GM12875 (cell line): ENCODE measurements around the gene MRPS18A.
"Not testable (repeated sequence)": the region's sequence is repeated elsewhere in the genome, so short reads cannot be mapped to it uniquely, and the experiment has no call there.

Experiments
- H3K4me3 ChIP-seq: one replicate; pipeline ENCODE4 v1.5.1; 2011; ENCODE audit warnings: low read depth, low read length, control low read depth
- CTCF ChIP-seq: IDR thresholded peaks from 2 replicates; pipeline ENCODE4 v1.5.1; 2011; ENCODE audit warnings: low read depth, mild to moderate bottlenecking, control low read depth, inconsistent platforms, low read length, moderate library complexity, borderline replicate concordance; ENCODE audit not compliant: insufficient read depth

MRPS18A gene

GRCh38 chr6:43658161-43658560, 29.4 kb downstream of the MRPS18A start:
- H3K4me3 ChIP-seq: no peak overlapping the region
- no peak for TF ChIP-seq CTCF

GRCh38 chr6:43657221-43657802, 30.3 kb downstream of the MRPS18A start:
- H3K4me3 ChIP-seq: no peak overlapping the region
- TF ChIP-seq CTCF: no peak

- H3K4me3 ChIP-seq: not testable (repeated sequence)
These were observed 34.8 kb downstream of the MRPS18A start for GRCh38 chr6:43652822-43653221.

GRCh38 chr6:43648248-43648647, 39.3 kb downstream of the MRPS18A start:
- TF ChIP-seq CTCF: no peak
- H3K4me3 ChIP-seq: no peak overlapping the region

- no peak overlapping the region for H3K4me3 ChIP-seq
- TF ChIP-seq CTCF: no peak
These were observed 40.0 kb downstream of the MRPS18A start for GRCh38 chr6:43647613-43648012.

- TF ChIP-seq CTCF: no peak
- H3K4me3 ChIP-seq: no peak overlapping the region
These were observed 42.0 kb downstream of the MRPS18A start for GRCh38 chr6:43645613-43645964.

- H3K4me3 ChIP-seq: no peak within 1 kb of the TSS
- no peak for TF ChIP-seq CTCF
These were observed 42.5 kb downstream of the MRPS18A start, which contains the start of gene RSPH9 for GRCh38 chr6:43644940-43645612. Gene RSPH9, plus strand, starts transcription at chr6:43645036. Its CDS starts 63 bp downstream, at chr6:43645099.
